Activated T-helper 17 cell treated with anti-CD3 and anti-CD28 coated beads, Interleukin-2, amount 50 U/mL, for 72 hours (primary cell): ENCODE data around the gene CABP4. TPM values are rescaled to one million over a fixed set of nuclear protein-coding genes. Genes with fewer than 3 reads are reported as not detected.

ENCODE experiments used
- ATAC-seq: fragments of 150-1000 bp; cut with Tn5 transposase; replicated peaks from 2 replicates; pipeline ENCODE4 v1.10.0; 2021; ENCODE audit warnings: mild to moderate bottlenecking, moderate library complexity
- H3K27ac Mint-ChIP-seq: one replicate; pipeline ENCODE4 v1.8.0; 2022; ENCODE audit warnings: mixed read lengths
- H3K27me3 Mint-ChIP-seq: one replicate; pipeline ENCODE4 v1.8.0; 2022; ENCODE audit warnings: mixed read lengths
- H3K36me3 Mint-ChIP-seq: one replicate; pipeline ENCODE4 v1.8.0; 2022; ENCODE audit warnings: low read depth, mild to moderate bottlenecking, mixed read lengths
- H3K4me1 Mint-ChIP-seq: one replicate; pipeline ENCODE4 v1.8.0; 2022; ENCODE audit warnings: mixed read lengths
- H3K4me3 Mint-ChIP-seq: one replicate; pipeline ENCODE4 v1.8.0; 2022; ENCODE audit warnings: mild to moderate bottlenecking, mixed read lengths
- H3K9me3 Mint-ChIP-seq: one replicate; pipeline ENCODE4 v1.8.0; 2022; ENCODE audit warnings: mixed read lengths
- total RNA-seq, 2 donors: library from RNA; stranded (reverse); gene quantifications; one replicate each; pipeline ENCODE4 v1.2.3, GENCODE V29; 2022

CABP4 gene
- 1 to 10 TPM in 1 of 2 donors, under 1 TPM in 1; 0.32 to 2.2 TPM for total RNA-seq

- Mint-ChIP-seq H3K27me3 (no peaks in the 10 kb centered on the region), H3K9me3 (no peaks in the 10 kb centered on the region), H3K27ac (no peak within 1 kb of the TSS), H3K4me3 (no peak within 1 kb of the TSS), H3K4me1 (no peaks in the 10 kb centered on the region), H3K36me3 (no peaks in the 10 kb centered on the region)
- no peak for ATAC-seq
Measured at GRCh38 chr11:67455054-67455453, at the start of gene CABP4. TSS of gene CABP4 (plus strand) at chr11:67455354. CDS start at chr11:67455424, 70 bp downstream.

GRCh38 chr11:67405688-67406339 lies 49.3 kb upstream of the CABP4 start:
- no peak for ATAC-seq
- Mint-ChIP-seq H3K36me3 (peaks cover 71% of the 10 kb centered on the region), H3K27me3 (no peaks in the 10 kb centered on the region), H3K27ac (peak overlapping the region; percentile 92), H3K4me3 (peak overlapping the region; percentile 98), H3K4me1 (peaks cover 29% of the 10 kb centered on the region), H3K9me3 (no peaks in the 10 kb centered on the region)

- H3K4me3 Mint-ChIP-seq, result peak overlapping the region; percentile 98
- H3K9me3 Mint-ChIP-seq, result no peaks in the 10 kb centered on the region
- H3K27me3 Mint-ChIP-seq, result no peaks in the 10 kb centered on the region
- H3K36me3 Mint-ChIP-seq, result peaks cover 72% of the 10 kb centered on the region
- no peak for ATAC-seq
- peak overlapping the region; percentile 74 for H3K27ac Mint-ChIP-seq
- peaks cover 29% of the 10 kb centered on the region for H3K4me1 Mint-ChIP-seq
Measured at GRCh38 chr11:67406420-67406968, 48.7 kb upstream of the CABP4 start.

- Mint-ChIP-seq H3K36me3 (peaks cover 72% of the 10 kb centered on the region), H3K4me1 (peaks cover 32% of the 10 kb centered on the region), H3K9me3 (no peaks in the 10 kb centered on the region), H3K27me3 (no peaks in the 10 kb centered on the region), H3K4me3 (peak overlapping the region; percentile 98), H3K27ac (peak overlapping the region; percentile 74)
- ATAC-seq, result peak; percentile 3
Measured at GRCh38 chr11:67406969-67407687, 48.0 kb upstream of the CABP4 start.

GRCh38 chr11:67407688-67408163 lies 47.4 kb upstream of the CABP4 start:
- no peaks in the 10 kb centered on the region for H3K9me3 Mint-ChIP-seq
- peak overlapping the region; percentile 98 for H3K4me3 Mint-ChIP-seq
- peaks cover 72% of the 10 kb centered on the region for H3K36me3 Mint-ChIP-seq
- no peaks in the 10 kb centered on the region for H3K27me3 Mint-ChIP-seq
- H3K4me1 Mint-ChIP-seq, result peaks cover 38% of the 10 kb centered on the region
- no peak for ATAC-seq
- peak overlapping the region; percentile 84 for H3K27ac Mint-ChIP-seq

GRCh38 chr11:67408437-67409200 lies 46.5 kb upstream of the CABP4 start:
- H3K36me3 Mint-ChIP-seq, result peaks cover 68% of the 10 kb centered on the region
- H3K27me3 Mint-ChIP-seq, result no peaks in the 10 kb centered on the region
- H3K4me3 Mint-ChIP-seq, result peak overlapping the region; percentile 98

GRCh38 chr11:67409261-67409666 lies 45.9 kb upstream of the CABP4 start:
- H3K27ac Mint-ChIP-seq, result peak overlapping the region; percentile 70
- H3K9me3 Mint-ChIP-seq, result no peaks in the 10 kb centered on the region
- peaks cover 44% of the 10 kb centered on the region for H3K4me1 Mint-ChIP-seq
- no peaks in the 10 kb centered on the region for H3K27me3 Mint-ChIP-seq
- peak; percentile 65 for ATAC-seq
- H3K4me3 Mint-ChIP-seq, result peak overlapping the region; percentile 98
- peaks cover 63% of the 10 kb centered on the region for H3K36me3 Mint-ChIP-seq

More at GRCh38 chr11:67408437-67409200, 46.5 kb upstream of the CABP4 start:
- Mint-ChIP-seq H3K9me3 (no peaks in the 10 kb centered on the region), H3K4me1 (peaks cover 44% of the 10 kb centered on the region), H3K27ac (peak overlapping the region; percentile 84)
- peak; percentile 13 for ATAC-seq

- ATAC-seq, result no peak
- Mint-ChIP-seq H3K27me3 (no peaks in the 10 kb centered on the region), H3K27ac (peak overlapping the region; percentile 70), H3K36me3 (peaks cover 57% of the 10 kb centered on the region), H3K4me3 (peak overlapping the region; percentile 98), H3K4me1 (peaks cover 44% of the 10 kb centered on the region), H3K9me3 (no peaks in the 10 kb centered on the region)
Measured at GRCh38 chr11:67409781-67410368, 45.3 kb upstream of the CABP4 start.

GRCh38 chr11:67410369-67410831 lies 44.8 kb upstream of the CABP4 start:
- H3K27me3 Mint-ChIP-seq, result no peaks in the 10 kb centered on the region
- H3K27ac Mint-ChIP-seq, result peak overlapping the region; percentile 70
- peak overlapping the region; percentile 98 for H3K4me3 Mint-ChIP-seq
- peaks cover 44% of the 10 kb centered on the region for H3K4me1 Mint-ChIP-seq
- no peak for ATAC-seq
- H3K36me3 Mint-ChIP-seq, result peaks cover 52% of the 10 kb centered on the region
- H3K9me3 Mint-ChIP-seq, result no peaks in the 10 kb centered on the region

GRCh38 chr11:67410984-67411784 lies 44.0 kb upstream of the CABP4 start:
- no peaks in the 10 kb centered on the region for H3K9me3 Mint-ChIP-seq
- no peak for ATAC-seq
- peaks cover 46% of the 10 kb centered on the region for H3K4me1 Mint-ChIP-seq
- peak overlapping the region; percentile 98 for H3K4me3 Mint-ChIP-seq
- H3K27ac Mint-ChIP-seq, result peak overlapping the region; percentile 70
- H3K27me3 Mint-ChIP-seq, result no peaks in the 10 kb centered on the region
- peaks cover 44% of the 10 kb centered on the region for H3K36me3 Mint-ChIP-seq

GRCh38 chr11:67411785-67412152 lies 43.4 kb upstream of the CABP4 start:
- H3K9me3 Mint-ChIP-seq, result no peaks in the 10 kb centered on the region
- peak overlapping the region; percentile 75 for H3K27ac Mint-ChIP-seq
- no peak for ATAC-seq
- H3K4me3 Mint-ChIP-seq, result no peak overlapping the region
- peaks cover 38% of the 10 kb centered on the region for H3K36me3 Mint-ChIP-seq
- peaks cover 46% of the 10 kb centered on the region for H3K4me1 Mint-ChIP-seq
- H3K27me3 Mint-ChIP-seq, result no peaks in the 10 kb centered on the region

- H3K4me1 Mint-ChIP-seq, result peaks cover 42% of the 10 kb centered on the region
- no peaks in the 10 kb centered on the region for H3K9me3 Mint-ChIP-seq
- H3K4me3 Mint-ChIP-seq, result no peak overlapping the region
- H3K27ac Mint-ChIP-seq, result peak overlapping the region; percentile 75
- H3K36me3 Mint-ChIP-seq, result peaks cover 29% of the 10 kb centered on the region
- H3K27me3 Mint-ChIP-seq, result no peaks in the 10 kb centered on the region
- no peak for ATAC-seq
Measured at GRCh38 chr11:67412495-67413179, 42.5 kb upstream of the CABP4 start.
